Measurements from ENCODE around the gene ALDH1L1.

DNA sequence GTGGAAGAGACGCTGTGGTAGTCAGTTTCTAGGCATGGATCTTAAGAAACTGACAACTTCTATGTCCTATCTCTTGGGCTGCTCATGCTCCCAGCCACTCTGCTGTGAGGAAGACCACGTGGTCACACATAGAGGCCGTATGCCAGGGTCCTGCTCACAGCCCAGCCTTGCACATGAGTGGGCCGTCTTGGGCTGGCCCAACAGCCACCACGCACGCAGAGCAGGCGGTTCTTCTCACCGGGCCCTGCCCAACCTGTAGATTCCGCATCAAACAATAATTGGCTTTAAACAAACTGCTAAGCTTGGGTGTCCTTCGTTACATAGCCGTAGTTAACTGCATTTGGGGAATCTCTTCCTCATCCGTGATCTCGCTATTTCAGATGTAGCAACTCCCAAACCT, 122.5 kb downstream of the ALDH1L1 start:
- no peak for TF ChIP-seq FOXM1 (IDR thresholded peaks at IDR 0.05; ENCODE audit: borderline replicate concordance)
- no peak for TF ChIP-seq ELF4 (IDR thresholded peaks at IDR 0.05)
- TF ChIP-seq FOXA1 (IDR thresholded peaks at IDR 0.05) = no peak
- TF ChIP-seq LEF1 (IDR thresholded peaks at IDR 0.05; ENCODE audit: borderline replicate concordance) = no peak
- TF ChIP-seq FOXK2 (IDR thresholded peaks at IDR 0.05) = no peak
- no peak for TF ChIP-seq ARNT (IDR thresholded peaks at IDR 0.05)
- TF ChIP-seq NFRKB (IDR thresholded peaks at IDR 0.05) = no peak
- no peak for TF ChIP-seq TARDBP (IDR thresholded peaks at IDR 0.05)
- TF ChIP-seq, protein P1, sequence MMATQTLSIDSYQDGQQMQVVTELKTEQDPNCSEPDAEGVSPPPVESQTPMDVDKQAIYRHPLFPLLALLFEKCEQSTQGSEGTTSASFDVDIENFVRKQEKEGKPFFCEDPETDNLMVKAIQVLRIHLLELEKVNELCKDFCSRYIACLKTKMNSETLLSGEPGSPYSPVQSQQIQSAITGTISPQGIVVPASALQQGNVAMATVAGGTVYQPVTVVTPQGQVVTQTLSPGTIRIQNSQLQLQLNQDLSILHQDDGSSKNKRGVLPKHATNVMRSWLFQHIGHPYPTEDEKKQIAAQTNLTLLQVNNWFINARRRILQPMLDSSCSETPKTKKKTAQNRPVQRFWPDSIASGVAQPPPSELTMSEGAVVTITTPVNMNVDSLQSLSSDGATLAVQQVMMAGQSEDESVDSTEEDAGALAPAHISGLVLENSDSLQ (IDR thresholded peaks at IDR 0.05) = no peak
- TF ChIP-seq L3MBTL2 (conservative IDR thresholded peaks at IDR 0.05) = no peak
- TF ChIP-seq SP1 (IDR thresholded peaks at IDR 0.05) = no peak
- TF ChIP-seq BHLHE40 (IDR thresholded peaks at IDR 0.05; ENCODE audit: borderline replicate concordance) = no peak

Measured in HEK293T (cell line).